NCI-H2196 (cell line): Measurements from ENCODE around the gene PRRT1.

ENCODE experiments used
- DNase-seq: peaks from one replicate; lab custom pipeline; 2025; ENCODE audit not compliant: unreplicated experiment; lab: John Stamatoyannopoulos, UW

The PRRT1 gene

DNA sequence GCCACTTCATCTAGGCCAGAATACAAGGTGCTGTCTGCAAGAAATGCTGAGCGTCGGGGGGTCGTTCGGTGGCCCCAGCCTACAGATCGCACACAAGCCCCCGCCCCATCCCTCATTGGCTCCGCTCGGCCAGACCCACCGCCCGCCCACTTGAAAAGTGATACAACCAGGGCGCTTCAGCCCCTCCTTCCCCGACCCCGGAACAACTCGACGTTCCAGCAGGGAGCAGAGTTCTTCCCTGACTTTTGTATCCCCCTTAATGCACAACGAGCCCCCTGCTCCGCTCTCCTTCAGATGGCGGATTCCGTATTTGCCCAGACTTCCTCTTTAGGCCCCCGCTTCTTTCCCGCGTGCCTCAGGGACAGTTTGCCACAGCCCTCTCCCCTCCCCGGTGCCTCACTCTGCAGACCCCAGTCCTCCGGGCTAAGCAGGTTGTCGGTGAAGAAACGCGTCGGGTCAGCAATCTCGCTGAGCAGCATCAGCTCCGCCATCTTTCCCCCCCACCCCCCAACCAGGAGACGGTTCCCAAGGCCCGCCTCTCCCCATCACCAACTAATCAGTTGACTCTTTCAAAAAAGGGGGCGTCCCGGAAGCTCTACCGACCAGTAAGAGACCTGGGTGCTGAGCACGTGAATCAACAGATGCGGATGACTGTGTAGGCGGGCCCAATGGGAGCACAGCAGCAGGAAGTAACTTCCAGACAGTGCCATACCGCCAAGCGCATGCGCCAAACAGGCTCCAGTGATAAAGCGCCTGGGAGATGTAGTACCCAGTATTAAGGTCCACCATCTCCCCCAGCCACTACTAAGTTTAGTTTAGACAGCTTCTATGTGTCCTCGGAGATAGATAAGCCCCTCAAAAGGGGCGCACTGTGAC, 23.8 kb downstream of the PRRT1 start, which contains the start of gene ATF6B:
Gene ATF6B (minus strand): TSS at position 530 of the 876 bp plus-strand sequence. CDS start 39 bp downstream, at position 491.
- peak; percentile 98 for DNase-seq

DNA sequence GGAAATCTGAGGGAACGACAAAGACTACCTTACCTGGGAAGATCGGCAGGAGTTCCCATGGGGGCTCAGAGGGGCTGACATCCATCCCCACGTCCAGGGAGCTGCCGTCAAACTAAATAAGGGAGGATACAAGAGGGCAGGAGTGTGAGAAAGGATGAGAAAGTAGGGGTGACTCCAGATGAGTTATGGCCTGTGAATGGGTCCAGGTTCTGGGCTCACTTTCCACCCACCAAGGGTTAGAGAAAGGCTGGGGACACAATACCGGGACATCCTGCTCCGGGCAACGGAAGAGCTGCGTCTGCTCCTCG, 24.4 kb downstream of the PRRT1 start:
- no peak for DNase-seq

DNA sequence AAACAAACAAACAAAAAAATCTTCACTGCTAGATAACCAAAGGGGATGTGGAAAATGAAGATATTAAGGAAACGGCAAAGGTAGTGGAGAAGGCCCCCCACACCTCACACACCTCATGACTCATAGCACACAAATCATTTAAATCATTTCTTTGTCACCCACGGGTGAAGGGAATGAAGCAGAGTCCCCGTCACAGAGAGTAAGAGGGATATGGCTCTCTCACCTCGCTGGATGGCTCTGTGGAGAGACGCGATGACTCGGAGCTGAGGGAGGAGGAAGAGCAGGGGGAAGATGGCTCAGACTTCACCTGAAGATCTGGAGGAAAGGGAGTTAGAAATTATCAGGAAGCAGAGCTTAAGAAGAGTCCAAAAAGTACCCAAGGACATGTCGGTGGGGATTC, 24.9 kb downstream of the PRRT1 start:
- DNase-seq = no peak

DNA sequence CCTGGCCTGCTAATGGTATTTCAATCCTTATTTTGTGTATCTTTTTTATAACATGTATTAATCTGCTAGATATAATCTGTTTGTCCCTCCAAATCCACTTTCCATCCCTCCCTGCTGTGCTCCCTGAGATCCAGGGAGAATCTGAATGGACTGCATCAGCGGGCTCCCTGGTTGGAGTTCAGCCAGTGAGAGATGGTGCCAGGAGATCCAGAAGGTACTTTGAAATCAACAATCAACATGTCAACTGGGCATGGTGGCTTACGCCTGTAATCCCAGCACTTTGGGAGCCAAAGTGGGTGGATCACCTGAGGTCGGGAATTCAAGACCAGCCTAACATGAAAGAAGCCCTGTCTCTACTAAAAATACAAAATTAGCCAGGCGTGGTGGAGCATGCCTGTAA, 28.1 kb downstream of the PRRT1 start:
- DNase-seq = no peak

DNA sequence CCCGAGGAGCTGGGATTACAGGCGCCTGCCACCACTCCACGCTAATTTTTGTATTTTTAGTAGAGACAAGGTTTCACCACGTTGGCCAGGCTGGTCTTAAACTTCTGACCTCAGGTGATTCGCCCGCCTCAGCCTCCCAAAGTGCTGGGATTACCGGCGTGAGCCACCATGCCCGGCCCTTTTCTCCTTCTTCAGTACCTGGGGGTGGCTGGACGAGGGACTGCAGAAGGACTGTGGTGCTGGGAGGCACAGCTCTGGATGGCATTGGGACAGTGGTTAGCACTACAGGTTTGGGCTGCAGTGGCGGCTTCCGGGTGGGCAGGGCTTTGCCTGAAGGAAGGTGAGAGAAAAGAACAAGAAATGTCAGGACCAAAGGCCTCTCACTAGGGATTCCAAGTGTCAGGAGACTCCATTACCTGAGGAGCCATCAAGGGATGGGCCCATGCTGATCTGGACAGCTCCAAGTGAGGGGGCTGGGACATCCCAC, 31.1 kb downstream of the PRRT1 start:
- no peak for DNase-seq

DNA sequence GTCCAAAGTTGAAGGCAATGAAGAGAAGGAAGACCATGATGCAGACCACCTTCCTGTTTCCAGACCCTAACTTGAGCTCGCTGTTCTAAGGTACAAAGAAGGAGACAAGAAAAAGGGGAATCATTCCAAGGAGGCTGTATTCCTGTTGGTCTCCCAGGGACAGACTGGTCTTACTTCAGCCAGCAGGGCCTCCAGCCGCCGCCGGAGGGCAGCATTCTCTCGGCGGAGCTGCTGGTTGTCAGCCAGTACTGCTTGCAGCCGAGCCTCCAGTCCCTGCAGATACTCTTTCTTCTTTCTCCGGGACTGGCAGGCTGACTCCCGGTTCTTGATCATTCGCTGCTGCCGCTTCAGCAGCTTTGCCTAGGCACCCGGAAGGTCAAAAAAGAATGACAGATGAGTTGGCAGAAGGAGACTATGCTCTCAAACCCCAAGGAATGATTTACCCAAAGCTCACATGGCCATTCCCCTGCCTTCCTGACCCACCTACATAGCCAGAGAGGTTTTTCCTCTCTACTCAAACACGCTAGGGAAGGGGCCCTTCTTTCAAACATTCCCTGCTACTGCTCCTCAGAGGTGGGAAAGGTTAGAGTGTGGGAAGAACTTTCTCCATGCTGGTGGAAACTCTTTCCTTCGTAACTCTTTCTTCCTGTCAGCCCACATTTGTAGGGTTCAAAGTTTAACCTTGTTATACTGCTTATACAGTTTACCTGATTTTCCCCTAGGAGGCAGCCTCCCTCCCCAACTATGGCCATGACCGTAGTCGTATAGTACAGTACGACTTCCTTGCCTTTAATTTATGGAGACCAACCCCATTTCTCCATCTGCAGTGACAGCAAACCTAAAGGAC, 32.7 kb downstream of the PRRT1 start:
- peak; percentile 77 for DNase-seq

DNA sequence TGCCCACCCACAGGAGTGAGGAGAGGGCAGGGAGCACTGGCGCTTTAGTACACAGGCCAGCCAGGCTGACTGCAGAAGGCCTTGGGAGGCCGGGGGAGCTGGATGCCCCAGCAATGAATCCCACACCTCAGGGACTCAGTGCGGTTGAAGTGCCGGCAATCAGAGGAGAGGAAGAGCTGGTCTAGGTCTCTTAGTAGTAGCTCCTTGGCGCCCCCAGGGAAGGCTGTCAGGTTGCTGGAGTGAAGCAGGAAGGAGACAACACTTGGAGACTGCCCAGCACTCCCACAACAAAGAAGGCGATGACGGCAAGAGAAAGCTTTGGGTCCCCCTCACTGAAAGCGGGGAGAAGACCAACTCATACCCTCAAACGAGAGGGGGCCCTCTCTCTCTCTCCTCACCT, 34.3 kb downstream of the PRRT1 start:
- no peak for DNase-seq

DNA sequence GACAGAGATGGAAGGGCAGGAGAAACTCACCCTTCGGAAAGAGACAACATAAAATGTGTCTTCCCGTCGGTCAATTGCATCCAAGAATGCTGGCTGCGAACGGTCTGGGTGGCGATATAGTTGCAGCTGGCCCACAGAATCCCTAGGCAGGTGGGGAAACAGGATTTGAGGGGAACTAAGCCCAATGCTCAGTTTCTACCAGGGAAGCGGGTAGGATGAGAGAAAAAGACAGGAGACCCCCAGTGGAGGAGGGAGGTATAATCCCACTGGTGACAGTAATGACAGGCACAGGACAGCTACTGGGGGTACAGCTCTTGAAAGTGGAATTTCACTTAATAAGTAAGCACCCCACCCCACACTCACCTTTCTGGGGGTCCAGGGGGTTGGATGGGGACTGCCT, 35.1 kb downstream of the PRRT1 start:
- peak; percentile 19 for DNase-seq

DNA sequence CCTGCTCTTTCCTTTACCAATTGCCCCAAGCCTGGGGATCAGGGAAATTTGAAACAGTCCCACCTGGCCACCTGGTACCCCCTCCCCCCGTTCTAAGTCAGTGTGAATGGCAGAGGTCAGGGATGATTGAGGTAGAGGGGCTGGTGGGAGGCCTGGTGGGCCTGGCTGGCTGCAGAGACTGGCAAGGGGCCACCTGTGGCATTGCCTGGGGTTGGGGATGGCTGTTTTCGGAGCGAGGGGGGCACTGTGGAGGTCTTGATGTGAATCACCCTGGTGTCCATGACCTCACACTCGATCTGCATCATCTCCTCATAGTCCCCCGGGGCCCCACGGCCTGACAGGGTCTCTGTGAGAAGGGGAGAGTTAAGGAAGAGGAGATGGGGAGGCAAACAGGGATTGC, 36.1 kb downstream of the PRRT1 start:
- DNase-seq = no peak

DNA sequence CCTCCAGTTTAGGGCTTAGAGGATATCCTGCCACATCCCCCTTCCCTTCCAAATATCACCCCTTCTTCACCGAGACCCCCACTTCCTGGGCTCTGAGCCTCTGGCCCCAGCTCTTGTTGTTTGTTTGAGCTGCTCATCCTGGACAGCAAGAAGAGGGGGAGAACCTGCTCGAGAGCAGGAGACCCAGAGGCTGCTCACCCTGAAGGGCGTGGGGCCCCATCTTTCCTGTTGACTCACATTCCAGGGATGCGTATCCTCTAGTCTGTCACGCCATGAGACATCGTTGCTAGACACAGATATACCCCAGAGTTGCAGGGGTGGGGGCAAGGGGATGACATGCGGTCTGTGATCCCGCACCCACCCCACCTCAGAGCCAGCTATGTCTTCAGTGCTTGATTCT, 36.9 kb downstream of the PRRT1 start:
- DNase-seq = no peak

DNA sequence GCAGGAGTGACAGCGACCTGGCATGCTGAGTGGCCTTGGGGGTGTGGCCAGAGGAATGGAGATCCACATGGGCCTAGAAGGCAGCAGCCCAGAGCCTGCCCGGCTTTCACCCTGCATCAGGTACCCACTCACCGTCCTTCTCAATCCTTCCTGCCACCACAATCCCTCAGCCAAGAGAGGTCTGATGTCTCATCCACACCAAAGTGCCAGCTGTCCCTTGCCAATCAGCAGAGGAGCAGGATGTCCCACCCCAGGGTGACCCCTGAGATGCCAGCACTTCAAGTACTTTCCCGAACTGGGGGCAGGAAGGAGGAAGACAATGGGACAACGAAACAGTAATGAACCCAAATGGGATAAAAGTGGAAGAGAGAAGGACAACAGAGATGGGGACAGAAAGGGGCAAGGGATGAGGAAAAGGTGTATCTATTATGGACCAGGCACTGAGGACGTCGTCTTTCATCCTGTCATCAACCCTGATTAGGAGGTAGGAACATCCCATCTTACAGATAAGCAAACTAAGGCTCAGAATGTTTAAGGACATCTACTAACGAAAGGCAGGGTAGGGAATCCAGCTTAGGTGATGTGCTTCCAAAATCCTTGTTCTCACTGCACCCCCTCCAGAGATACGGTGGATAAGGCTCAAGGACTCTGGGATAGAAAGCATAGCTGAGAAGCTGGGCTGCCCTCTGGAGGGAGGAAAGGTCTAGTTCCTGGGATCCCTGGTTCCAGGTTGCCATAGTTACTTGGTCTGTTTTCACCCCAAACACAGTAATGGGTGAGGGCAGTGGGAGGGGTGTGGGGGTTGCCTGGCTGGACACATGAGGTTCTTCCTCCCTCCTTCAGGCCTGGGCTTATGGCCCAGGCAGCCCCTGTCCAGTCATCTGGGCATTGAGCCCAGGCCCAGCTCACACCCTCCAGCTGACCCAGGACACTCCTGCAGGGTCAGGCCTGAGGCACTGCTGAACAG, 38.1 kb downstream of the PRRT1 start:
- peak; percentile 68 for DNase-seq

DNA sequence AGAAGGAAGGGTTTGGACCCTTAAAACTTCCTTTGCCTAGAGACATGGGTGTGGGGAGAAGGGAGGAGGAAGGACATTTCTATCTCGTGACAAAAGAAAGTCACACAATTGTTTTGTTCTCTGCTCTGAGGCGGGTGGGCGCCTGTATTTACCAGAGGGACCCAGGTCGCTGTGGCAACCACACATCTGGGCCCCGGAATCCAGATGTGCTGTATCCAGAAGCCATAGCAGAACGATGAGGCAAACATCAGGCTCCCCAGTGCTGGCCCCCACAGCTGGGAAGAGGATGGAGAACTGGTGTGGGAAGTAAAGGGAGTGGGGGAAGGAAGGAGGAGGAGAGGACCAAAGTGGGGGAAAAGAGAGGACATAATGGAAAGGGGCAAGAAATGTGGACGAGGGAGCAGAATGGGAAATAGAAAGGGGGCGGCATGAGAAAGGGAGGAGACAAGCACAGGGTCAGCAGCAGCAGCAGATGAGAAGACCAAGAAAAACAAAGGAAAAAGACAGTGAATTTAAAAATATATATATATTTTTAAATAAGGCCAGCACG, 39.2 kb downstream of the PRRT1 start:
- DNase-seq = no peak

DNA sequence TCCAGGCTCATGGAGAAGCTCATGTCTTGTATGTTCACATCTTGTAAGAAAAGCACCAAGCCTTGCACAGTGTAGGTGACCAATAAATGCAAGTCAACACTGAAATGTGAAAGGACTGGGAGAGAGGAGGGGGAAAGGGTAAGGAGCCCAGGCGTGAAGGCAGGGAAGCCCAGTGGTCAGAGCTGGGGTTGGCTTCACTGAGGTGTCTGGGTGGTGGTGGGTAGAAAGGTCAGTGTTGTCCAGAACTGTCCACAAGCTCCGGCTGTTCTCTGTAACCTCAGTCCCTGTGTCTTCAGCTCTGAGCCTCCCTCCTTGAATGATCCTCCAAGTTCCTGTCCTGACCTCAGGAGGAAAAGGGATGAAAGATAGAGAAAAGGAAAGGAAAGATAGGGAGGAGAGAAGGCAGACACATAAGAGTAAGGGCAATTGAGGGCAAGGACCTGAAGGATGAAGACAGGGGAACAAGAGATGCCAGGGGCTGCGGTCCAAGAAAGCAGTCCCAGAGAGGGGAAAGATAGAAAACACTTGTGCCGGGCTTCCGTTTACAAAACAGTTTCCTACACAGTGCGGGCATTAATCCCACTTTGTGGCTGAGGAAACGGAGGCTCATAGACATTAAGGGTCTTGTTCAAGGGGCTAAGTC, 40.2 kb downstream of the PRRT1 start:
- no peak for DNase-seq

DNA sequence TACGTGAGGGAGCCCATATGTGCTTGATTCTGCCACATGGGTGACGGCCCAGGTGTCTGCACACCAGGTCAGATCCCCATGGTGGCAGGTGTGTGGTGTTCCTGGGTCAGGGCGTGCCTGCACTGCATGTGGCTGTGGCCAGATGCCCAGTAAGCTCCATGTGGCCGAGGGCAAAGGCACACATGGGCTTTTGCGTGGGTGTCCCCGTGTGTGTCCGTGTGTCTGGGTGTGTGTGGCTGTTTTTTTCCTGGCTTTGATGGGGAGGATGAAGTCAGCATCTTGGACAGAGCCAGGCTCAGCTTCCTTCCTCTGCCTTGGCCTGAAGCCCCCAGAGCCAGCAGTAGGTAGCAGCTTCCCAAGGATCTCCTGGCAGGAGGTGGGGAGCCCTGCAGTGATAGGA, 41.1 kb downstream of the PRRT1 start:
- no peak for DNase-seq

DNA sequence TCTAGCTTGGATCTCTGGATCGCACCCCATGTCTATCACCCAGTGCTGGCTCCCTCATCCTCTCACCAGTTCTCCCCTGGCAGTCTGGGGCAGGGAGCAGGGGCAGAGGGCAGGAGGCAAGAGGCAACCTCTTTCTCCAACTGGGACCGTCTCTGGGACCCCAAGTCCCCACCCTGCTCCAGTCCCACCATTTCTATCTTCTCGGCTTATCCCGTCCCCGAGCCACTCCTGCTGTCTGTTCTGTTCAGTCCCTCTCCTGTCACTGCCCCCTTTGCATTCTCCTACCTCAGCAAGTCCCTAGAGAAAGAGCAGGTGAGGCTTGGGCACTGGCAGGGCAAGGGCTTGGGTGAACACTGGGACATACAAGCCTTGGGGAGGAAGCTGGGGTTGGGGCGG, 42.0 kb downstream of the PRRT1 start:
- no peak for DNase-seq

DNA sequence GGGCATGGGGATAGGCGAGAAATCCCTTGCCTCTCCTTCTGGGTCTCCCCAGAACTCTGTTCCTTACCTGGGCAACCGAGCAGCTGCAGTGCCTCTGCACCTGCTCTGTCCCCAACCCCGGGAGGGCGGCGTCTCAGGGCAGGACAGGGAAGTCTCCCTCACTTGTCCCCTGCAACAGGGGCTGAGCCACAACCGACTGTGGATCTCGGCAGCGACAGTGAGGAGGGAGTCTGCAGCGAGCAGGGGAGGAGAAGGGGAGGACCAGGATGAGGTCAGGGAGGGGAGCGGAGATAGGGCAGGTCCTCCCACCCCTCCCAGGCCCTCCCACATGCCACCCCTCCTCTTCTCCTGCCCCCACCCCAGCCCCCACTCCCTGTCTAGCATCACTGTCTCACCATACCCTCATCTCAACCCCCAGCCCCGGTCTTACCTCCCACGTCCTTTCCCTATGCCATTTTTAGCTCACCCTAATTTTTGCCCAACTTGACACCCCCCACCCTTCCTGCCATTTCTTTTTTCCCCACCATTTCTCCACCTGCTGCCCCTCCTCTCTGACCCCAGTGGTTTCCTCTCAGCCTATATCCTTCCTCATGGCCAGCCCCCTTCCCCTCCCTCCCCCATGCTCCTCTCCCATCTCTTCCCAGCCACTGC, 42.5 kb downstream of the PRRT1 start, which contains the start of gene TNXB:
Gene TNXB (minus strand): TSS at position 225 of the 651 bp plus-strand sequence. CDS start 11,140 bp downstream, outside the sequence.
- no peak for DNase-seq

DNA sequence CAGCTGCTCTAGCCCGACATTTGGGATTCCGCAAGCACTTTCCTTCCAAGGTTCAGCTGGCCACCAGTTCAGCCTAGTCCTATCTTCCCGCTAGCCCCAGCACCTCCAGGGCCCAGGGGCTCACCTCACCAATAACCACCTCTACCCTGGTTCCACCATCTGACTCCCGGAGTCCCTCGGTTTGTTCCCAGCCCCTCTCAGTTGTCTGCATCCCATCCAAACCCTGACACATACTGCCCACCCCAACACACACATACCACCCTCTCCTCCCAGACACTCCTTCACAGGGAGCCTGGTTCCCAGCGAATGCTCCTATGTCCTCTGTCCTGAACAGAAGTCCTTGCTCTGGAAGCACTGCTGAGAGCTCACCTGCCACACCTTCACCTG, 43.0 kb downstream of the PRRT1 start:
- DNase-seq = no peak

DNA sequence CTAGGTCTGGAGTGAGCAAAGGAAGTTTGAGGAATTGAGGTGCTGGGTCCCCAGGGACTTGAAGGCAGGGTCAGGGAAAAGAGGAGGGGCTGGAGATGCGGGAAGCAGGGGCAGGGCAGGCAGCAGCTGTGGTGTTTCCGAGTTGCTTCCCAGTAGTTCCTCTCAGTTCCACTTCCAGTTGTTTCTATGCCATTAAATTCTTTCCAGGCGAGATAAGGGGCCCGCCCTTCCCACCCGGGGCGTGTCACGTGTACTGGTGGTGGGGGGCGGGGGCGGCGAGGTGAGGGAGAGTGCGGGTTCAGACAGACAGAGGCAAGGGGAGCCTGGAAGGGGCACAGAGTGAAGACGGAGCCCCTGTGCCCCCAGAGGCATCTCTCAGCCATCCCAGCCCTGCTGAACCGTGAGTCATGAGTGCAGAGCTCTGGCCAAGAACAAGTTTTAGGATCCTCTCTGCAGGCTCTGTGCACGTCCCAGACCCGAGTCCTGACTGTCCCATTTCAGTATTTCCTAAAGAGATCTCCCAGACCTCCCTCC, 43.6 kb downstream of the PRRT1 start:
- DNase-seq = no peak

DNA sequence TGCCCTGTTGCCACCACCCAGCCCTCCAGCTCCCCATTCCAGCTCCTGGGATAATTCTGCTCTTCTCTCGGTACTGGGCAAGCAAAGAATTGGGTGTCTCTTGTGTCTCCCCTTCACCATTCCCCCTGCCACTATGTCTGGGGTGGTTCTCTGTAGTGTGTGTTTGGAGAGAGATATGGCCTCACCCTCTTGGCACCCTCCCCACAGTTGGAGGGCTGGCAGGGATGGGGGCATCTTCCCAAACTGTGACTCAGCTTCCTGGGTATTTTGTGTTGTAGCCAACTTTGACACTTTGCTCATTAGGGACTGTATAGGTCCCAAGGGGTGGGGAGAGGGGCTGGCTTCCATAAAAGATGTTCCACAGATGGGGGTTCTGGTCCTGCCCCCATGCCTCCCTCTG, 44.3 kb downstream of the PRRT1 start:
- DNase-seq = no peak
